MCF 10A (cell line): ENCODE measurements around the gene B3GALT2. TPM values are rescaled to one million over a fixed set of nuclear protein-coding genes. Genes with fewer than 3 reads are reported as not detected.

ENCODE experiments used
- BruUV-seq: library from RNA; stranded (reverse); fragments of 400-500 nt; replicated peaks from 2 replicates; lab custom pipeline; 2021; lab: Mats Ljungman, UMichigan
- CTCF ChIA-PET: fragments of 300-600 bp; sonication (Branson Sonifier 250); formaldehyde crosslinking; extraction: SDS; loops from one replicate; lab custom pipeline; 2021; ENCODE audit warnings: antibody characterized with exemption, inconsistent platforms; lab: Yijun Ruan, JAX
- POLR2A ChIA-PET: fragments of 300-600, 350-650 bp; sonication (Branson Sonifier 250); formaldehyde crosslinking; extraction: SDS; loops from one replicate; lab custom pipeline; 2020; ENCODE audit warnings: antibody characterized with exemption, inconsistent platforms; lab: Yijun Ruan, JAX
- DNase-seq: peaks from one replicate; pipeline ENCODE4 v3.0.0-alpha.2; 2018; ENCODE audit not compliant: unreplicated experiment
- H3K27ac Mint-ChIP-seq: one replicate; pipeline ENCODE4 v1.8.0; 2022; ENCODE audit warnings: mild to moderate bottlenecking, low read depth, mixed read lengths; ENCODE audit not compliant: unreplicated experiment
- H3K27me3 Mint-ChIP-seq: one replicate; pipeline ENCODE4 v1.8.0; 2022; ENCODE audit warnings: mixed read lengths; ENCODE audit not compliant: insufficient read depth, unreplicated experiment
- H3K36me3 Mint-ChIP-seq: one replicate; pipeline ENCODE4 v1.8.0; 2022; ENCODE audit warnings: mild to moderate bottlenecking, moderate library complexity, mixed read lengths; ENCODE audit not compliant: insufficient read depth, unreplicated experiment
- H3K4me1 Mint-ChIP-seq: one replicate; pipeline ENCODE4 v1.8.0; 2022; ENCODE audit warnings: mixed read lengths; ENCODE audit not compliant: insufficient read depth, unreplicated experiment
- H3K4me3 Mint-ChIP-seq: one replicate; pipeline ENCODE4 v1.8.0; 2022; ENCODE audit warnings: mild to moderate bottlenecking, moderate library complexity, mixed read lengths; ENCODE audit not compliant: unreplicated experiment
- H3K9me3 Mint-ChIP-seq: one replicate; pipeline ENCODE4 v1.8.0; 2022; ENCODE audit warnings: mixed read lengths; ENCODE audit not compliant: unreplicated experiment
- intact Hi-C: fragments of 100-400 bp; cut with micrococcal nuclease; formaldehyde crosslinking; loops from 2 replicates; pipeline ENCODE4 v1.14.1; 2022
- total RNA-seq: library from RNA; stranded (reverse); gene quantifications from 2 replicates; pipeline ENCODE4 v1.2.3, GENCODE V29; 2022
- TF ChIP-seq, protein P1 (sequence below): fragments of 200-600 bp; IDR thresholded peaks from one replicate; pipeline ENCODE4 v1.8.0; 2022; ENCODE audit warnings: antibody characterized with exemption, mild to moderate bottlenecking; ENCODE audit not compliant: unreplicated experiment

B3GALT2 gene
- total RNA-seq, 1 experiment from 2014 or later, result not detected

GRCh38 chr1:193143285-193143684, 43.1 kb downstream of the B3GALT2 start:
- DNase-seq, result peak; percentile 35
- intact Hi-C loops, result loop anchor here (1.0 kb wide), 1 partner anchor 195 kb away; no protein-coding TSS in a partner anchor
- BruUV-seq, result no TSS peak
- ChIA-PET POLR2A (interaction anchor here (0.9 to 2.0 kb wide), 4 partner anchors 9 to 21 kb away, joined by 3 to 6 read pairs (median 4); no protein-coding TSS in a partner anchor), CTCF (interaction anchor here (0.6 to 3.0 kb wide), 16 partner anchors 8 to 1169 kb away, joined by 3 to 14 read pairs (median 4); no protein-coding TSS in a partner anchor)
- H3K27me3 Mint-ChIP-seq, result no peaks in the 10 kb centered on the region
- no peak overlapping the region for H3K27ac Mint-ChIP-seq
- no peak overlapping the region for H3K4me3 Mint-ChIP-seq
- TF ChIP-seq, protein P1, sequence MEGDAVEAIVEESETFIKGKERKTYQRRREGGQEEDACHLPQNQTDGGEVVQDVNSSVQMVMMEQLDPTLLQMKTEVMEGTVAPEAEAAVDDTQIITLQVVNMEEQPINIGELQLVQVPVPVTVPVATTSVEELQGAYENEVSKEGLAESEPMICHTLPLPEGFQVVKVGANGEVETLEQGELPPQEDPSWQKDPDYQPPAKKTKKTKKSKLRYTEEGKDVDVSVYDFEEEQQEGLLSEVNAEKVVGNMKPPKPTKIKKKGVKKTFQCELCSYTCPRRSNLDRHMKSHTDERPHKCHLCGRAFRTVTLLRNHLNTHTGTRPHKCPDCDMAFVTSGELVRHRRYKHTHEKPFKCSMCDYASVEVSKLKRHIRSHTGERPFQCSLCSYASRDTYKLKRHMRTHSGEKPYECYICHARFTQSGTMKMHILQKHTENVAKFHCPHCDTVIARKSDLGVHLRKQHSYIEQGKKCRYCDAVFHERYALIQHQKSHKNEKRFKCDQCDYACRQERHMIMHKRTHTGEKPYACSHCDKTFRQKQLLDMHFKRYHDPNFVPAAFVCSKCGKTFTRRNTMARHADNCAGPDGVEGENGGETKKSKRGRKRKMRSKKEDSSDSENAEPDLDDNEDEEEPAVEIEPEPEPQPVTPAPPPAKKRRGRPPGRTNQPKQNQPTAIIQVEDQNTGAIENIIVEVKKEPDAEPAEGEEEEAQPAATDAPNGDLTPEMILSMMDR, result peak; percentile 52
- H3K9me3 Mint-ChIP-seq, result no peaks in the 10 kb centered on the region
- no peaks in the 10 kb centered on the region for H3K4me1 Mint-ChIP-seq
- peaks cover 90% of the 10 kb centered on the region for H3K36me3 Mint-ChIP-seq

- no peaks in the 10 kb centered on the region for H3K9me3 Mint-ChIP-seq
- no peaks in the 10 kb centered on the region for H3K27me3 Mint-ChIP-seq
- peaks cover 95% of the 10 kb centered on the region for H3K36me3 Mint-ChIP-seq
- H3K4me3 Mint-ChIP-seq, result no peak overlapping the region
- no peak overlapping the region for H3K27ac Mint-ChIP-seq
- DNase-seq, result no peak
- intact Hi-C loops, result no loop called here
- no TSS peak for BruUV-seq
- CTCF ChIA-PET, result interaction anchor here (1.0 to 3.0 kb wide), 5 partner anchors 7 to 96 kb away, joined by 3 to 14 read pairs (median 4); no protein-coding TSS in a partner anchor
- TF ChIP-seq, protein P1, result no peak
- POLR2A ChIA-PET, result interaction anchor here (1.0 to 2.0 kb wide), 3 partner anchors 10 to 19 kb away, joined by 3 to 6 read pairs (median 4); no protein-coding TSS in a partner anchor
- H3K4me1 Mint-ChIP-seq, result no peaks in the 10 kb centered on the region
Measured at GRCh38 chr1:193142409-193142808, 44.0 kb downstream of the B3GALT2 start.

DNA sequence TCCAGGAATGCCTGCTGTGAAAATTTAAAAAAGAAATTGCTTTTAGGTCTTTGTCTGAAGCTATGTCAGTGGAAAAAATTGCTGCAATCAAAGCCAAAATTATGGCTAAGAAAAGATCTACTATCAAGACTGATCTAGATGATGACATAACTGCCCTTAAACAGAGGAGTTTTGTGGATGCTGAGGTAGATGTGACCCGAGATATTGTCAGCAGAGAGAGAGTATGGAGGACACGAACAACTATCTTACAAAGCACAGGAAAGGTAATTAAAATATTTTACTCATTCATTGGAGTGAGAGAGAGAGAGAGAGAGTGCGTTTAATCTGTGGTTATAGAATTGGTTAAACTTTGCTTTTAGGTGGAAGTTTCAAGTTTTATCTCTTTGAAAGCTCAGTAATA, 44.6 kb downstream of the B3GALT2 start:
- Mint-ChIP-seq H3K9me3 (no peaks in the 10 kb centered on the region), H3K36me3 (peaks cover 93% of the 10 kb centered on the region), H3K4me3 (no peak overlapping the region), H3K27ac (no peak overlapping the region), H3K4me1 (no peaks in the 10 kb centered on the region), H3K27me3 (no peaks in the 10 kb centered on the region)
- no TSS peak for BruUV-seq
- CTCF ChIA-PET, result interaction anchor here (1.2 to 3.0 kb wide), 2 partner anchors 15 to 97 kb away, joined by 3 to 14 read pairs; no protein-coding TSS in a partner anchor
- TF ChIP-seq, protein P1, result no peak
- POLR2A ChIA-PET, result interaction anchor here (1.0 to 2.0 kb wide), 2 partner anchors 14 to 19 kb away, joined by 3 to 6 read pairs; no protein-coding TSS in a partner anchor
- DNase-seq, result no peak
- intact Hi-C loops, result no loop called here

GRCh38 chr1:193140254-193140653, 46.2 kb downstream of the B3GALT2 start:
- H3K4me3 Mint-ChIP-seq, result no peak overlapping the region
- no peak for DNase-seq
- H3K27ac Mint-ChIP-seq, result no peak overlapping the region
- H3K9me3 Mint-ChIP-seq, result no peaks in the 10 kb centered on the region
- no peaks in the 10 kb centered on the region for H3K27me3 Mint-ChIP-seq
- TF ChIP-seq, protein P1, result no peak
- no TSS peak for BruUV-seq
- POLR2A ChIA-PET, result no interaction called here
- intact Hi-C loops, result no loop called here
- H3K4me1 Mint-ChIP-seq, result no peaks in the 10 kb centered on the region
- peaks cover 94% of the 10 kb centered on the region for H3K36me3 Mint-ChIP-seq
- CTCF ChIA-PET, result no interaction called here
